ENCODE results near the gene EMILIN1. TPM values are rescaled to one million over a fixed set of nuclear protein-coding genes. Genes with fewer than 3 reads are reported as not detected.
A peak's percentile ranks its signal among the peaks of the same experiment; 100 is the strongest.
"Not testable (repeated sequence)": the region's sequence is repeated elsewhere in the genome, so short reads cannot be mapped to it uniquely, and the experiment has no call there.

The EMILIN1 gene
- total RNA-seq, 2 experiments from 2014 or later = 0.75 to 0.79 TPM

DNA sequence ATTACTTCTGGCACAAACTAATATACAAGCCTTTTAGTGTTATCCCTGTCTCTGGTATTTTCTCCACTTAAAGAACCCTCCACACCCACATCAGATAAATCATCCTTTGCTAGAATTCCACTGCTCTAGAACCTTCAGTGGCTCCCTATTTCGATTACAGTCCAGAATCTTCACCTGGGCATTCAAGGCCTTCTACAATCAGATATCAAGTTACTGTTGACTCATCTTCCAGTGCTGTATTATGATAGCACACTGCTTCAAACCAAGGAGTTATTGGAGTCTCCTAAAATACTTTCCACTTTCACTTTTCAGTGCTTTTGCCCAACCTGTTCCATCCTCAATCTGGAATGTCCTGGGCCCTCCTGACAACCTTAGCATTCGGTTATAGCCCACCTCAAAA lies 37.1 kb downstream of the EMILIN1 start:
- H3K4me3 Mint-ChIP-seq = no peak overlapping the region
- H3K4me1 Mint-ChIP-seq = peaks cover 7% of the 10 kb centered on the region
- ATAC-seq (no peak), DNase-seq (no peak)
- CTCF ChIA-PET = no interaction called here
- no peaks in the 10 kb centered on the region for H3K9me3 Mint-ChIP-seq (ENCODE audit: low read depth)
- H3K27ac Mint-ChIP-seq = no peak overlapping the region
- peaks cover 21% of the 10 kb centered on the region for H3K27me3 Mint-ChIP-seq
- no peaks in the 10 kb centered on the region for H3K36me3 Mint-ChIP-seq

DNA sequence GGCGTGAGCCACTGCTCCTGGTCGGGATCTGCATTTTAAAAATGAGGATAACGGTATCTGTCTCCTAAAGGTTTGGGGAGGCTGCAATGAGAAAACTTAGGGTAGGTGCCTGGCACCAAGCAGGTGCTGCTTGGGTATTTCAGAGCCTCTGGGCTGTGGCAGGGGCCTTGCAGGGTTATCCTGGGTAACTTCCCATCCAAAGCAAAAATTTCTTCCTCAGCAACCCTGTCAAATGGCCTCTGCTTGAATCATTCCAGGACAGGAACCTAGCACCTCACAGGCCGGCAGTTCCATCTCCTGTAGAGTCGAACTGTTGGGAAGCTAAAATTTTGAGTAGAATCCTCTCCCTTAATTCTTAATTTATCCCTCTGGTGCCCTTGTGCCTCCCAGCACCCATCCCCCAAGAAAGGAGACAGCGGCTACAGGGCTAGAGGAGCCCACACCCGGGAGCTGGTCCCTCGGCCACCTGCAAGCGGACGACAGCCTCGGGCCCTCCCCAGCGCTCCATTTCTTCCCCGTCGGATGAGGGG lies 39.6 kb downstream of the EMILIN1 start:
- Mint-ChIP-seq H3K4me3 (peak overlapping the region; percentile 13), H3K27me3 (peaks cover 34% of the 10 kb centered on the region)

DNA sequence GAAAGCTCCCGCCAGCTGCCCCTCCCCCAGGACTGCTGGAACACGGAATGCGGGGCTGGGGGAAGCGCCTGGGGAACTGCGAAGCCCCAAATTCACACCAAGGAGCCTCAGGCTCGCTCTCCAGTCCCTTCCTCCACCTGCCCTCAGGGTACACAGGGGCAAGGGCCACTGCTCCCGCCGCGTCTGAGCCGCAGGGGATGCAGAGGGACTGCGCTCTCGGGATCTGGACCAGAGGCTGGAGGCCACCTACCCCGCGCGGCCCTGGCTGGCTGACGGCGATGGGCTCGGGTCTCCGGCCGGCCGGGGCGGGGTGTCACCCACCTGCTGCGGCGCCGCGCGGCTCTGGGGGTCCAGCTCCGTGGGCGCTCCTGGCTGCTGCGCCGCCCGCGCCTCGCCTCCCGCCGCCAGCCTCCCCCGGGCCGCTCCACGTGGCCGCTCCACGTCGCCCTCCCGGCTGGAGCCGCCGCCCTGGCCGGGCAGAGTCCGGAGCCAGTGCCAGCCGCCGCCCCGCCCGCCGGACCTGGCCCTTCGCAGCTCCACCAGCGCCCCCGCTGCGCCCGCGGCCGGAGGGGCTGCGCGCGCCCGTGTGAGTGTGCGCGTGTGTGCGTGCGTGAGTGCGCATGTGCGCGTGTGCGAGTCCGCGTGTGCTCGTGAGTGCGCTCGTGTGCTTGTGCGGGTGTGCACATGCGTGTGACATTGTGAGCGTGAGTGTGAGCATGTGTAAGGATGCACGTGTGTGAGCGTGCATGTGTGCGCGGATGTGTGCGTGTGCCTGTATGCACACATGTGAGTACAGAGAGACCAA lies 40.3 kb downstream of the EMILIN1 start, which contains the start of gene CGREF1:
Gene CGREF1 (minus strand): TSS at position 604 of the 805 bp plus-strand sequence. CDS start 14,762 bp downstream, outside the sequence.
- Mint-ChIP-seq H3K27ac (no peak within 1 kb of the TSS), H3K4me1 (peaks cover 13% of the 10 kb centered on the region), H3K36me3 (no peaks in the 10 kb centered on the region), H3K9me3 (ENCODE audit: low read depth) (no peaks in the 10 kb centered on the region), H3K27me3 (peaks cover 36% of the 10 kb centered on the region), H3K4me3 (peak within 1 kb of the TSS; percentile 72)
- DNase-seq (no peak), ATAC-seq (no peak)
- CTCF ChIA-PET = interaction anchor here (0.6 kb wide), 1 partner anchor 160 kb away, joined by 3 read pairs; no protein-coding TSS in a partner anchor

More for the DNA sequence above, 39.6 kb downstream of the EMILIN1 start:
- H3K9me3 Mint-ChIP-seq (ENCODE audit: low read depth) = no peaks in the 10 kb centered on the region
- H3K36me3 Mint-ChIP-seq = no peaks in the 10 kb centered on the region
- H3K4me1 Mint-ChIP-seq = peaks cover 8% of the 10 kb centered on the region
- no peak for ATAC-seq
- no peak overlapping the region for H3K27ac Mint-ChIP-seq
- no peak for DNase-seq
- CTCF ChIA-PET = interaction anchor here (0.6 kb wide), 1 partner anchor 161 kb away, joined by 3 read pairs; no protein-coding TSS in a partner anchor

DNA sequence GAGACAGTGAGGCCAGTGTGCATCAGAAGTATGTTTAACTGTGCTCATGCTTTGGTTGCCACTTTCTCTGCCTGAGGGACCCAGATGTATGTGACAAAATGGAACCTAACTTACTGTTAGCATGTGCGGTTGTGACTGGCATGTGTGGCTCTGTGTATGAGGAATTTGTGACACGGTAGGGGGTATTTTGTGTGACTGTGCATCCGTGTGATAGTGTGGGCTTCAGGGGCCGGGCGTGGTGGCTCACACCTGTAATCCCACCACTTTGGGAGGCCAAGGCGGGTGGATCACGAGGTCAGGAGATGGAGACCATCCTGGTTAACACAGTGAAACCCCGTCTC lies 40.9 kb downstream of the EMILIN1 start:
- DNase-seq; H3K9me3 Mint-ChIP-seq (ENCODE audit: low read depth); CTCF ChIA-PET; H3K36me3 Mint-ChIP-seq; H3K27ac Mint-ChIP-seq; ATAC-seq: not testable (repeated sequence)
- Mint-ChIP-seq H3K4me1 (peaks cover 16% of the 10 kb centered on the region), H3K27me3 (peaks cover 36% of the 10 kb centered on the region), H3K4me3 (peak overlapping the region; percentile 72)

DNA sequence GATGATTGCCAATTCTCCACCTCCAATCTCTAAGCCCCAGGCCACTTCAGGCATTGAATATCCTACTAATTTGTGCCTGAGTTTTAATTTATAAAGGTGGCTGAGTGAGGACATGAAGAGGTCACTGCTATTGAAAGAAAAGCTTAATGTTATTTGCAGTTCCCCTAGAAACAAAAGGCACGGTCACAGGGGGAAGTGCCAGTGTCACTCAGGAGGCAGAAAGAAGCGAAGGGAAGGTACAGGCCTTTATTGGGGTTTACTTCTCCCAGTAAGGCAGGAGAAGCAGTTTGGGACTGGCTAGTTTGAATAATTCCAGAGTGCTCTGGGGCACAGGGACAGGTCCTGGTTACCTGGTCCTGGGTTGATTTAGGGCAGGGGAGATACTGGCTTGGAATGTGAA lies 43.5 kb downstream of the EMILIN1 start:
- Mint-ChIP-seq H3K4me1 (peaks cover 16% of the 10 kb centered on the region), H3K27ac (no peak overlapping the region), H3K4me3 (no peak overlapping the region), H3K27me3 (peaks cover 36% of the 10 kb centered on the region), H3K36me3 (no peaks in the 10 kb centered on the region), H3K9me3 (ENCODE audit: low read depth) (no peaks in the 10 kb centered on the region)
- DNase-seq (no peak), ATAC-seq (no peak)
- CTCF ChIA-PET = no interaction called here

DNA sequence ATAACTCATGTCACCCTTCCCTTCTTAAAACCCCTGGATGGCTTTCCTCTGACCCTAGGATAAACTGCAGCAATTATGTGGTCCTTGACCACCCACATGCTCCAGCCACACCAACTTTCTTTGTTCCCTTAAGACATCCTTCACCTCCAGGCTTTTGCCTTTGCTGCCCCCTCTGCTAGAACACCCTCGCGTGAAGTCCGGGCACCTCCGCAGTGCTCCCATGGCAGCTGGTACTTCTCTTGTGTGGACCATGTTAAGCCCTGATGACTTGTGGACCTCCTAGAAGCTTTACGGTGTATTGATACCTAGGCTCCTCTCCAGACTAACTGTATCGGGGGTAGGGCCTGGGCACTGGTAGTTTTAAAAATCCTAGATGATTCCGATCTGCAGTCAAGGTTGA lies 44.4 kb downstream of the EMILIN1 start:
- peaks cover 34% of the 10 kb centered on the region for H3K27me3 Mint-ChIP-seq
- peaks cover 16% of the 10 kb centered on the region for H3K4me1 Mint-ChIP-seq
- no peak for DNase-seq
- H3K36me3 Mint-ChIP-seq = no peaks in the 10 kb centered on the region
- ATAC-seq = no peak
- CTCF ChIA-PET = interaction anchor here (0.7 to 3.4 kb wide), 6 partner anchors 11 to 161 kb away, joined by 3 to 32 read pairs (median 3); partner anchors contain the start of gene PREB
- no peaks in the 10 kb centered on the region for H3K9me3 Mint-ChIP-seq (ENCODE audit: low read depth)
- H3K4me3 Mint-ChIP-seq = peak overlapping the region; percentile 79
- no peak overlapping the region for H3K27ac Mint-ChIP-seq

DNA sequence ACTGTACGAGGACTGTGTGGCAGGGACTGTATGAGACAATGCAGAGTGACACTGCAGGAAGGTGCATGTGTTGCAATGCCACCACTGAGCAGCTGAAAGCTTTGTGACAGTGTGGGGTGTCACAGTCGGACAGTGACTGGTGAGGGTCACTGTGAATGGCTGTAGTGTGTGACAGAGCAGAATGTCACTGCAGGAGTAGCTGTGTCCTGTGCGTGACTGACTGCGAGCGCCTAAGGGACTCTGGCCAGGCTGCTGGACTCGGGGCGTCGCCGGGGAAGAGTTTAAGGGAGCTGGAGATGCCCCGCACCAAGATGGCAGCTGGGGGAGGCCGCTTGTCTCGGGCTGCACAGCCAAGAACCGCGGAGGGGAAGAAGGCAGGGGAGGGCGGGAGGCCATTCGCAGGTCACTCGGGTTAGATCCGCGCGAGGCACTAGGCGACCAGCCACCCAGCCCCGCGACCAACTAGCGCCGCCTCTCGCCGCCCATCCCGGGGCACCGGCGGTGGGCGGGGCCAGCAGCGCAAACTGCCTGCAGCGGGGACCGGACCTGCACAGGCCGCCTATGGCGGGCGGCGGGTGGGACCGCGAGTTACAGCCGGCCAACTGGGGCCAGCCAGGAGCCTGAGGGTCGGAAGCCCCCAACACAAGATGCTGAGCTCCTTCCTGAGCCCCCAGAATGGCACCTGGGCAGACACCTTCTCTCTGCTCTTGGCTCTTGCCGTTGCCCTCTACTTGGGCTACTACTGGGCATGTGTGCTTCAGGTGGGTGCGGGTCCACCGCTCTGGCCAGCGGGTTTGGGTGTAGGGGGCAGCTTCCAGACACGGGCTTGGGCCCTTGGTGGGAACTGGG lies 45.1 kb downstream of the EMILIN1 start, which contains the start of gene ABHD1:
Gene ABHD1 (plus strand): TSS at position 514 of the 849 bp plus-strand sequence. CDS start 134 bp downstream, at position 648.
- peak within 1 kb of the TSS; percentile 41 for H3K27ac Mint-ChIP-seq
- peaks cover 16% of the 10 kb centered on the region for H3K4me1 Mint-ChIP-seq
- ATAC-seq (peak; percentile 92), DNase-seq (peak; percentile 64)
- CTCF ChIA-PET = interaction anchor here (0.7 to 3.4 kb wide), 11 partner anchors 10 to 180 kb away, joined by 3 to 32 read pairs (median 3); partner anchors contain the start of genes KHK and PREB
- H3K4me3 Mint-ChIP-seq = peak within 1 kb of the TSS; percentile 79
- H3K9me3 Mint-ChIP-seq (ENCODE audit: low read depth) = no peaks in the 10 kb centered on the region
- no peaks in the 10 kb centered on the region for H3K36me3 Mint-ChIP-seq
- H3K27me3 Mint-ChIP-seq = peaks cover 29% of the 10 kb centered on the region

DNA sequence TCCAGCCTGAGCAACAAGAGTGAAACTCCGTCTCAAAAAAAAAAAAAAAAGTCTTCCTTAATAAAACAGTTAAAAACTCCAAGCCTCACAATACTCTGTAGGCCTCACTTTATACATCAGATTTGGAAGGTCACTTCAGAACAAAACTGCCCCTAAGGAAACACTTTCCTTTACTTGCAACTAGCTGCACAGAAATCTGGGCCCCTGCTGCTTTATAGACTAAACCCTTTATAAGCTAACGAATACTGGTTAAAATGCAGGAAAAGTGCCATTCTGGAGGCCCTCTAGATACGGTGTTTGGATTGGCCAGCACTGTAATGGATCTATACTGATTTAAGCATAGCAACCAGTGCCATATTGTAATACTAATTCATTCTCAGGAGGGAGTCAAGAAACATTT lies 46.7 kb downstream of the EMILIN1 start:
- no peaks in the 10 kb centered on the region for H3K9me3 Mint-ChIP-seq (ENCODE audit: low read depth)
- H3K36me3 Mint-ChIP-seq = peaks cover 3% of the 10 kb centered on the region
- CTCF ChIA-PET = interaction anchor here (1.2 to 3.4 kb wide), 3 partner anchors 9 to 306 kb away, joined by 3 to 32 read pairs (median 7); partner anchors contain the start of gene PREB
- H3K27me3 Mint-ChIP-seq = peaks cover 18% of the 10 kb centered on the region
- H3K27ac Mint-ChIP-seq = no peak overlapping the region
- peaks cover 8% of the 10 kb centered on the region for H3K4me1 Mint-ChIP-seq
- ATAC-seq (no peak), DNase-seq (no peak)
- H3K4me3 Mint-ChIP-seq = no peak overlapping the region

DNA sequence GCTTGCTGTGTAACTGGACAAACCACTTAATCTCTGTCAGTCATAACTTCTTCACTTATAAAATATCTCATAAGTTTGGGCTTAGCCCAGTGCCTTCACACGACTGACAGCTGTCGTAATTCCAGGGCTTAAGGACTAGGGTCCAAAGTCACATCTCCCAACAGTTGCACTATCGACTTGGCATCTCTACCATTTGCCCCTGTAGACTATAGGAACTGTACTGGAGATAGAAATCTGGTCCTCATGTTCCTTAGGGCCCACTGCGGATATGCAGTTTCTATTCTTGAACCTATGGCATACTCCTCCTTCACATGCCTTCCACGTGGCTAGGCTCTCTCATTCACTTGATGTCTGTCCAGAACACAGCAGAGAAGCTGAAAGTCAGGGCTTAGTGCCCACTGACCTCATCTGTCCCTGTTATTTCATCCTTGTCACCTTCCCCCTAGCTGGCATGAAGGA lies 47.9 kb downstream of the EMILIN1 start:
- no peaks in the 10 kb centered on the region for H3K9me3 Mint-ChIP-seq (ENCODE audit: low read depth)
- DNase-seq (no peak), ATAC-seq (no peak)
- no peak overlapping the region for H3K4me3 Mint-ChIP-seq
- H3K4me1 Mint-ChIP-seq = peaks cover 8% of the 10 kb centered on the region
- peaks cover 11% of the 10 kb centered on the region for H3K27me3 Mint-ChIP-seq
- CTCF ChIA-PET = interaction anchor here (1.2 to 3.4 kb wide), 2 partner anchors 8 to 305 kb away, joined by 3 to 32 read pairs; partner anchors contain the start of gene PREB
- H3K36me3 Mint-ChIP-seq = peaks cover 6% of the 10 kb centered on the region
- H3K27ac Mint-ChIP-seq = no peak overlapping the region

DNA sequence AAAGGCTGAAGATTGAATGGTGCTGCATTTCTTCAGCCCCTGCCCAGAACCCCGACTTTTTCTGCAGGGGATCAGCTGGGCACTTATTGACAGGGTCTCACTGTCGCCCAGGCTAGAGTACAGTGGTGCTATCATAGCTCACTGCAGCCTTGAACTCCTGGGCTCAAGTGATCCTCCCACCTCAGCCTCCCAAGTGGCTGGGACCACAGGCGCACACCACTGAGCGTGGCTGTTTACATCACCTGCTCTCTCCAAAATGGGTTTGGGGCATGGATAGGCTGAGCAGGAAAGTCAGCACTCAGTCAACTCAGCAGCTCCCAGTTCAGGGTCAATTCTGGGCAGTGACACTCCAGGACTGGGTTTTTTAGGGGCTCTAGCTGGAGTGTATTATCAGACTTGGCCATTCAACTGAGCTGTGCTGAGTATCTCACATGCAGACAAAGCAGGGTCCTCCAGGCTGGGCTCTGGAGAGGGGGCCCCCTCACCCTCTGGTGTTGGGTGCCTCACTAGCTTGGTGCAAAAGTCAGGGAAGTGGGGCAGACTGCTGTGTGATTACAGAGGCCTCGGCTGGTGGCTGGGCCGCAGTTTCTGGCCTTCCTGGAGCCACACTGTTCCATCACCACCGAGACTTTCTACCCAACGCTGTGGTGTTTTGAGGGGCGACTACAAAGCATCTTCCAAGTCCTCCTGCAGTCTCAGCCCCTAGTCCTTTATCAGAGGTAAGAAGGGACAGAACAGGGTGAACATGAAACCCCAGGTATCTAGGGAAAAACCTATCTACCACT lies 49.7 kb downstream of the EMILIN1 start:
- CTCF ChIA-PET = interaction anchor here (1.4 kb wide), 1 partner anchor 41 kb away, joined by 3 read pairs; the partner anchor contains the start of gene KHK
- DNase-seq (no peak), ATAC-seq (no peak)
- H3K27ac Mint-ChIP-seq = no peak overlapping the region
- H3K9me3 Mint-ChIP-seq (ENCODE audit: low read depth) = no peaks in the 10 kb centered on the region
- H3K4me3 Mint-ChIP-seq = no peak overlapping the region
- peaks cover 1% of the 10 kb centered on the region for H3K27me3 Mint-ChIP-seq
- peaks cover 10% of the 10 kb centered on the region for H3K36me3 Mint-ChIP-seq
- peaks cover 15% of the 10 kb centered on the region for H3K4me1 Mint-ChIP-seq

DNA sequence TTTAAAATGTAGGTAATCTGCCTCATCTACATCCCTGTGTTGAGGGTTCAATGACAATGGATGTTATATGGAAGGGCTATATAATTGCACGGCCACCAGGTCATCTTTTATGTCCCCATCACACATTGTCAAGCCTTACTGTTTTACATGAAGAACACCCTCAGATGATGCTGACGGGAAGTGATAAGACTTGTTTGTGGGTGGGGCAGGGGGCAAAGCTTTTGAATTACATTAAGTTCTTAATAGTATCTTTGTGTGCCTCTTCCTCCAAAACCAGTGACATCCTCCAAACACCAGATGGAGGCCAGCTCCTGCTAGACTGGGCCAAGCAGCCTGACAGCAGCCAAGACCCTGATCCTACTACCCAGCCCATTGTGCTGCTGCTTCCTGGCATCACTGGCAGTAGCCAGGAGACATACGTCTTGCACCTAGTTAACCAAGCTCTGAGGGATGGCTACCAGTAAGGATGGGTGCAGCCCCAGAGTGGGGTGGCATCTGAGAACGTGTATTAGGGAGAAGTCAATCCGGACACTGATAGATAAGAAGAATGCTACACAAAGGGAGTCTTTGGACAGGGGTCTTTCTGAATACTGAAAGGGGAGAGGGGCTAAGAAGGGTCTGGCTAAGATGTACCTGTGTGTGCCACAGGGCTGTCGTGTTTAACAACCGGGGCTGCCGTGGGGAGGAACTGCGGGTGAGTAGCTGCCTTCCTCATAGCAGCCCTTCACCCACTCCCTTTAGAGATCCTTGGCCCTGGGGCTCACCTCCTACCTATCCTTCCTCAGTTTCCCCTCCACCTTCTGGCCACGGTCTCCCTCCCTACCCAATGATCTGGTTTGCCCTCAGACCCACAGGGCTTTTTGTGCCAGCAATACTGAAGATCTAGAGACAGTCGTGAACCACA lies 50.5 kb downstream of the EMILIN1 start:
- Mint-ChIP-seq H3K27ac (no peak overlapping the region), H3K9me3 (ENCODE audit: low read depth) (no peaks in the 10 kb centered on the region), H3K4me3 (no peak overlapping the region), H3K36me3 (peaks cover 10% of the 10 kb centered on the region), H3K27me3 (no peaks in the 10 kb centered on the region), H3K4me1 (peaks cover 18% of the 10 kb centered on the region)
- DNase-seq = no peak
- ATAC-seq = no peak
- CTCF ChIA-PET = no interaction called here

DNA sequence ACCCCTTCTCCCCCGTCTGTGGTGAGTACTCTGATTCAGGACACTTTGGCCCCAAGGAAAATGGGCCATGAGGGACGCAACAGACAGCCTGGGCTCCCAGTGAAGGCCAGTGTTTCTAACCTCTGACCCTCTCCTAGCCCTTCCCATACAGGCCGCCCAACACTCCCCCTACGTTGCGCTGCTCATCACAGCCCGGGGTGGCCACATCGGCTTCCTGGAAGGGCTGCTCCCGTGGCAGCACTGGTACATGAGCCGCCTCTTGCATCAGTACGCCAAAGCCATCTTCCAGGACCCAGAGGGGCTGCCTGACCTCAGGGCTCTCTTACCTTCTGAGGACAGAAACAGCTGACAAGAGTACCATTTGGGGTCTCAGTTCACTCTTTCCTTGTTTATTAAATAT lies 52.0 kb downstream of the EMILIN1 start:
- H3K4me3 Mint-ChIP-seq = no peak overlapping the region
- H3K9me3 Mint-ChIP-seq (ENCODE audit: low read depth) = no peaks in the 10 kb centered on the region
- CTCF ChIA-PET = no interaction called here
- H3K36me3 Mint-ChIP-seq = peaks cover 12% of the 10 kb centered on the region
- H3K27me3 Mint-ChIP-seq = no peaks in the 10 kb centered on the region
- DNase-seq = no peak
- no peak overlapping the region for H3K27ac Mint-ChIP-seq
- peaks cover 23% of the 10 kb centered on the region for H3K4me1 Mint-ChIP-seq
- no peak for ATAC-seq

All from activated CD8-positive, alpha-beta memory T cell treated with anti-CD3 and anti-CD28 coated beads, Interleukin-2, amount 10 ng/mL, durations not matched to agents 7 days and 5 days (primary cell).